ENCODE results near the gene ZNF627.
"Not testable (repeated sequence)": the region's sequence is repeated elsewhere in the genome, so short reads cannot be mapped to it uniquely, and the experiment has no call there.

The ZNF627 gene

GRCh38 chr19:11574689-11575088 is 22.6 kb upstream of the ZNF627 start:
- DNase-seq (ENCODE audit: low spot score) = no peak

GRCh38 chr19:11576227-11576626 is 21.1 kb upstream of the ZNF627 start:
- no peak for DNase-seq (ENCODE audit: low spot score)

GRCh38 chr19:11577451-11578257 is 19.6 kb upstream of the ZNF627 start, which contains the start of gene ACP5:
TSS of gene ACP5 (minus strand) at chr19:11577645. CDS start at chr19:11577317, 328 bp downstream.
- DNase-seq (ENCODE audit: low spot score) = no peak

GRCh38 chr19:11578258-11579142 is 18.8 kb upstream of the ZNF627 start:
- no peak for DNase-seq (ENCODE audit: low spot score)

- DNase-seq (ENCODE audit: low spot score) = no peak
These were observed 17.2 kb upstream of the ZNF627 start for GRCh38 chr19:11580116-11580515.

GRCh38 chr19:11581740-11582139 is 15.5 kb upstream of the ZNF627 start:
- DNase-seq (ENCODE audit: low spot score) = no peak

- DNase-seq (ENCODE audit: low spot score) = no peak
These were observed 11.0 kb upstream of the ZNF627 start for GRCh38 chr19:11586331-11586730.

- peak; percentile 86 for DNase-seq (ENCODE audit: low spot score)
These were observed 9.8 kb upstream of the ZNF627 start for GRCh38 chr19:11587302-11587974.

- no peak for DNase-seq (ENCODE audit: low spot score)
These were observed 9.2 kb upstream of the ZNF627 start for GRCh38 chr19:11587975-11588631.

GRCh38 chr19:11594084-11594483 is 3.2 kb upstream of the ZNF627 start:
- no peak for DNase-seq (ENCODE audit: low spot score)

- DNase-seq (ENCODE audit: low spot score) = no peak
These were observed 1.1 kb upstream of the ZNF627 start for GRCh38 chr19:11596156-11596555.

GRCh38 chr19:11598103-11598483 is 810 bp downstream of the ZNF627 start:
- no peak for DNase-seq (ENCODE audit: low spot score)

GRCh38 chr19:11598746-11599145 is 1.5 kb downstream of the ZNF627 start:
- no peak for DNase-seq (ENCODE audit: low spot score)

- not testable (repeated sequence) for DNase-seq (ENCODE audit: low spot score)
These were observed 2.4 kb downstream of the ZNF627 start for GRCh38 chr19:11599704-11600103.

- no peak for DNase-seq (ENCODE audit: low spot score)
These were observed 9.2 kb downstream of the ZNF627 start for GRCh38 chr19:11606484-11606883.

- no peak for DNase-seq (ENCODE audit: low spot score)
These were observed 14.4 kb downstream of the ZNF627 start for GRCh38 chr19:11611730-11612129.

GRCh38 chr19:11612816-11613511 is 15.7 kb downstream of the ZNF627 start:
- DNase-seq (ENCODE audit: low spot score) = no peak

- DNase-seq (ENCODE audit: low spot score) = no peak
These were observed 20.1 kb downstream of the ZNF627 start for GRCh38 chr19:11617180-11618062.

- no peak for DNase-seq (ENCODE audit: low spot score)
These were observed 23.3 kb downstream of the ZNF627 start for GRCh38 chr19:11620553-11620952.

GRCh38 chr19:11622401-11622800 is 25.1 kb downstream of the ZNF627 start:
- DNase-seq (ENCODE audit: low spot score) = not testable (repeated sequence)
